Measurements from ENCODE around the gene PTAR1. TPM values are rescaled to one million over a fixed set of nuclear protein-coding genes. Genes with fewer than 3 reads are reported as not detected.

Gene PTAR1
- total RNA-seq, 1 donor from 2014 or later = 146 TPM

- no peaks in the 10 kb centered on the region for H3F3A ChIP-seq (ENCODE audit: low read depth)
- no peak overlapping the region for H3K27ac ChIP-seq
- peaks cover under 1% of the 10 kb centered on the region for H3K9me3 Mint-ChIP-seq
- no peaks in the 10 kb centered on the region for H3K4me1 Mint-ChIP-seq
- H3K9me3 ChIP-seq (ENCODE audit: low read depth) = no peaks in the 10 kb centered on the region
- H3K79me2 ChIP-seq (ENCODE audit: low read depth) = no peaks in the 10 kb centered on the region
- DNase-seq (ENCODE audit: low spot score) = no peak
- no peaks in the 10 kb centered on the region for H4K20me1 ChIP-seq (ENCODE audit: low read depth)
- peaks cover 32% of the 10 kb centered on the region for H3K36me3 Mint-ChIP-seq
- H3K27me3 Mint-ChIP-seq (ENCODE audit: insufficient read depth, low read depth) = no peaks in the 10 kb centered on the region
- no peak overlapping the region for H3K9ac ChIP-seq
- peaks cover 9% of the 10 kb centered on the region for H3K36me3 ChIP-seq
- no peak overlapping the region for H2AFZ ChIP-seq (replicated peaks)
- no peaks in the 10 kb centered on the region for H3K27me3 ChIP-seq
- TF ChIP-seq EZH2phosphoT487 (IDR thresholded peaks at IDR 0.05) (no peak), EZH2 (IDR thresholded peaks at IDR 0.05) (no peak), CTCF (IDR thresholded peaks at IDR 0.05) (no peak)
- no peaks in the 10 kb centered on the region for H3K4me1 ChIP-seq
- no peak overlapping the region for H3K27ac Mint-ChIP-seq
- no peak overlapping the region for H3K4me3 Mint-ChIP-seq
- H3K4me3 ChIP-seq = no peak overlapping the region
- H3K4me2 ChIP-seq = no peak overlapping the region
These were observed 44.7 kb downstream of the PTAR1 start for GRCh38 chr9:69715096-69715495.

GRCh38 chr9:69697475-69697874 lies 62.3 kb downstream of the PTAR1 start:
- Histone ChIP-seq H3K4me3 (no peak overlapping the region), H3F3A (ENCODE audit: low read depth) (no peaks in the 10 kb centered on the region), H3K79me2 (ENCODE audit: low read depth) (no peaks in the 10 kb centered on the region), H3K27me3 (no peaks in the 10 kb centered on the region), H3K4me1 (no peaks in the 10 kb centered on the region), H2AFZ (replicated peaks) (no peak overlapping the region), H4K20me1 (ENCODE audit: low read depth) (no peaks in the 10 kb centered on the region), H3K9me3 (ENCODE audit: low read depth) (peaks cover 6% of the 10 kb centered on the region), H3K4me2 (no peak overlapping the region), H3K36me3 (no peaks in the 10 kb centered on the region), H3K27ac (no peak overlapping the region), H3K9ac (no peak overlapping the region)
- TF ChIP-seq CTCF (IDR thresholded peaks at IDR 0.05) (no peak), EZH2phosphoT487 (IDR thresholded peaks at IDR 0.05) (no peak), EZH2 (IDR thresholded peaks at IDR 0.05) (no peak)
- Mint-ChIP-seq H3K9me3 (peaks cover 37% of the 10 kb centered on the region), H3K36me3 (peaks cover 2% of the 10 kb centered on the region), H3K27me3 (ENCODE audit: insufficient read depth, low read depth) (no peaks in the 10 kb centered on the region), H3K4me3 (no peak overlapping the region), H3K4me1 (no peaks in the 10 kb centered on the region), H3K27ac (no peak overlapping the region)
- DNase-seq (ENCODE audit: low spot score) = no peak

GRCh38 chr9:69696802-69697201 lies 63.0 kb downstream of the PTAR1 start:
- Mint-ChIP-seq H3K27ac (no peak overlapping the region), H3K36me3 (peaks cover under 1% of the 10 kb centered on the region), H3K9me3 (peaks cover 32% of the 10 kb centered on the region), H3K4me1 (no peaks in the 10 kb centered on the region), H3K27me3 (ENCODE audit: insufficient read depth, low read depth) (no peaks in the 10 kb centered on the region), H3K4me3 (no peak overlapping the region)
- Histone ChIP-seq H3K36me3 (no peaks in the 10 kb centered on the region), H3K27ac (no peak overlapping the region), H3K79me2 (ENCODE audit: low read depth) (no peaks in the 10 kb centered on the region), H3K9me3 (ENCODE audit: low read depth) (peaks cover 6% of the 10 kb centered on the region), H3K4me2 (no peak overlapping the region), H3K4me3 (no peak overlapping the region), H2AFZ (replicated peaks) (no peak overlapping the region), H3F3A (ENCODE audit: low read depth) (no peaks in the 10 kb centered on the region), H3K4me1 (no peaks in the 10 kb centered on the region), H4K20me1 (ENCODE audit: low read depth) (no peaks in the 10 kb centered on the region), H3K9ac (no peak overlapping the region), H3K27me3 (no peaks in the 10 kb centered on the region)
- DNase-seq (ENCODE audit: low spot score) = no peak
- no peak for TF ChIP-seq CTCF (IDR thresholded peaks at IDR 0.05)
